Loucy (cell line): ENCODE results near the gene SUN2.

Experiments
- EZH2phosphoT487 ChIP-seq: fragments of 200-600 bp; IDR thresholded peaks from 2 replicates; pipeline ENCODE4 v1.6.1; 2018; ENCODE audit warnings: antibody characterized with exemption, mild to moderate bottlenecking, moderate library complexity, borderline replicate concordance
- TF ChIP-seq, protein P1 (sequence below): fragments of 200-600 bp; sonication (generic); conservative IDR thresholded peaks from 2 replicates; pipeline ENCODE4 v1.5.1; 2014; ENCODE audit warnings: mild to moderate bottlenecking, antibody characterized with exemption, low read length

DNA sequence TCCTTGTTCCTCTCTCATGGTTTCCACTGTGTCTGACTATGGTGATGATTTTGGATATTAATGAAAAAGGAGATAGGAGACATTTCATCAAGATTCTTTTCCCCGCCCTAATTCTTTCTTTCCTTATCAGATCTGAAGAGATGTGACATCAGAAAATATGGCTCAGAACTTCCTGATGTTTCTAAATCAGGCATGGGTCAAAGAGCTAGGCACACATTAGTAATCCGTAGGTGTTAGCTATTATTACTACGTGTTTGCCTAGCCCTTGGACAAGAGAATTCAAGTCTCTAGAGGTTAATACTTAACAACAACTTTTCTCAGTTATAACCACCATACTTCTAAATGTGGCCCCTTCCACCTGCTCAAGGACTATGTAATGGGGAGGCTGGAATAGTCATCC, 60.9 kb downstream of the SUN2 start:
- TF ChIP-seq, protein P1, sequence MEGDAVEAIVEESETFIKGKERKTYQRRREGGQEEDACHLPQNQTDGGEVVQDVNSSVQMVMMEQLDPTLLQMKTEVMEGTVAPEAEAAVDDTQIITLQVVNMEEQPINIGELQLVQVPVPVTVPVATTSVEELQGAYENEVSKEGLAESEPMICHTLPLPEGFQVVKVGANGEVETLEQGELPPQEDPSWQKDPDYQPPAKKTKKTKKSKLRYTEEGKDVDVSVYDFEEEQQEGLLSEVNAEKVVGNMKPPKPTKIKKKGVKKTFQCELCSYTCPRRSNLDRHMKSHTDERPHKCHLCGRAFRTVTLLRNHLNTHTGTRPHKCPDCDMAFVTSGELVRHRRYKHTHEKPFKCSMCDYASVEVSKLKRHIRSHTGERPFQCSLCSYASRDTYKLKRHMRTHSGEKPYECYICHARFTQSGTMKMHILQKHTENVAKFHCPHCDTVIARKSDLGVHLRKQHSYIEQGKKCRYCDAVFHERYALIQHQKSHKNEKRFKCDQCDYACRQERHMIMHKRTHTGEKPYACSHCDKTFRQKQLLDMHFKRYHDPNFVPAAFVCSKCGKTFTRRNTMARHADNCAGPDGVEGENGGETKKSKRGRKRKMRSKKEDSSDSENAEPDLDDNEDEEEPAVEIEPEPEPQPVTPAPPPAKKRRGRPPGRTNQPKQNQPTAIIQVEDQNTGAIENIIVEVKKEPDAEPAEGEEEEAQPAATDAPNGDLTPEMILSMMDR: no peak
- no peak for TF ChIP-seq EZH2phosphoT487
